Hepatic stellate cell (primary cell): Measurements from ENCODE around the gene SKAP1.

Experiments used
- DNase-seq: peaks from one replicate; pipeline ENCODE4 v3.0.0; 2011; ENCODE audit warnings: low spot score

The SKAP1 gene

DNA sequence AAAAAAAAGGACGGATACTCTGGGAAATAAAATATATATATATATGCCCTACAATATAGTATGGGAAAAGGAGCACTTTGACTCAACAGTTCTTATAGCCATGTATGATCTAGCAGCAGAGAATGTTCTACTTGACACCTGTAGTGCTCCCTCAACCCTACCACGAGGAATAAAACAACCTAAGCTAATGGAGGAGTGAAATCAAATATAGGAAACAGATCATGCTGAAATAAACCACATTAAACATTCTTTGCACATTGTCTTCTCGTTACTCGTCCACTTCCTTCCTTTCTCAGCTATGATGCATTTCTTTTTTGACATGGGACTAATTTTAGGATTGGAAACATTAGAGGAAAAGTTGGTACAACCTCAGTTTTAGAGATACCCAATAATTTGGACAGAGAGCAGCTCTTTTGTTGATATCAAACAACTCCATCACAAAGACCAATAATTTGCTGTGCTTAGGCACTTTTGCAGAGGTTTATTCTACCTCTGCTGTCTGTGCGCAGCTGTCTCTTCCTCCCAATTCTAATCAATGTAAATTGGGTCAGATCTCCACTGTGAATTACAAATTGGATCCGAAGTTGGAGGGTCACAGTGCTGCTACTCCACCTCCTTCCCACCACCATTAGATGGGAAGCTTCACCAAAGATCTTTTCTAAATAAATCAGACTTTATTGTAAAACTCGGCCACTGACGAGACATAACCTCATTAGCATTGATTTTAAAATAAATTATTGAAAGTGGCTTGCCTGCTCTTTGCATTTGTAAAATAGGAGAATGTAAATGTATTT is 256.6 kb downstream of the SKAP1 start:
- DNase-seq: no peak

DNA sequence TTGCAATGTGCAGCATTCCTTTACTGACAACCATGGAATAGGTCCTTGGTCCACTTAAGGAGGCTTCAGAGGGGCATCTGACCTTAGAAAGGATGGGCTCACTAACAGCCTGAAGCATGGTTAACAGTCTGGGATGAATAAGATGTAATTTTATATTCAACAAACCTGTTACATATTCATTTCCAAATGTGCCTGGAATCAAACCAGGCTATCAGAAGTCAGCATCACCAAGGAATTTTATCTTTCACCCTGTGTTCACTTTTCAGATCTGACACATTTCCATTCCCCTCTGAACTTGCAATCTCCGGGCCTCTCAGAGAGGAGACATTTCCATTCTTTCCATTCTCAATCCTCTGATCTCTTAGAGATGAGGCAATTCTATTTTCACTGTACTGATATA is 260.1 kb downstream of the SKAP1 start:
- no peak for DNase-seq

DNA sequence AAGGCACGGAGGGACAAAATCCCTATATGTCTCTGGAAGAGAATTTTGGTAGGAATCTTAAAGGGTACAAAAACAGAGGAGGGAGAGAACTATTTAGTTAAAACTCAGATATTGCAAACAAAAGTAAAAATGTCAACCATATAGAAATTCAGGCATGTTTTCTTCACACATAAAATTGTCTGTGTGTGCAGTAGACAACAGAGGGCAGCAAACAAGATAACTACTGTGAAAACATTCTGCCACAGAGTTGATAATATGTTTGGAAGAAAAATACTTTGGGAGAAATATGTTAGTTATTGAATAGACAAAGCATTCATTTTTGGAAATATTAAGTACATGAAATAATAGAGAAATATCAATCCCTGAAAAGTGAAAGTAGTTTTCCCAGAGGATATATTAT is 266.2 kb downstream of the SKAP1 start:
- no peak for DNase-seq

DNA sequence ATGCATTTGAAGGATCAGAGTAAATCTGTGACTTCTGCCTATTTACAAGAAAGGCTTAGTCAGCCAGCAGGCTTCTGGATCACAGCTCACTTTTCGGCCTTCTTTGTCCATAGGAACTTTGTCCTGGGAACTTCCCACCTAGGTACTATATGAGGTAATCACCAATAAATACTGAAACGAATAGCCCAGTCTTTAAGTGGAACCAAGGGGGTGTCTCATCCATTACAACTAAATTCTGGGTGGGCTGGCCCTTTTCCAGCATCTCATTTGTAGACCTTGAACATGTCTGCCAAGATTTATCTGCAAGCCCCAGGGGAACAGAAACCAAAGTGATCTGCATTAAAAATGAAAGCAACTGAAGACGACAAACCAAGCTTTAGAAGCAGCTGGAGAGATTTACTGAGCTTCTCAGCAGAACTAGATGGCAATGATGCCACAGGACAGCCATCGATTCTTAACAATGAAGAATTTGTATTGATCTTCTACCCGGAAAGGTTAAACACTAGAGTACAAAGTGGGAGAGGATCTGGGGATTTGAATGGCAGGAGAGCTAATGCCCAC is 267.0 kb downstream of the SKAP1 start:
- DNase-seq: no peak

DNA sequence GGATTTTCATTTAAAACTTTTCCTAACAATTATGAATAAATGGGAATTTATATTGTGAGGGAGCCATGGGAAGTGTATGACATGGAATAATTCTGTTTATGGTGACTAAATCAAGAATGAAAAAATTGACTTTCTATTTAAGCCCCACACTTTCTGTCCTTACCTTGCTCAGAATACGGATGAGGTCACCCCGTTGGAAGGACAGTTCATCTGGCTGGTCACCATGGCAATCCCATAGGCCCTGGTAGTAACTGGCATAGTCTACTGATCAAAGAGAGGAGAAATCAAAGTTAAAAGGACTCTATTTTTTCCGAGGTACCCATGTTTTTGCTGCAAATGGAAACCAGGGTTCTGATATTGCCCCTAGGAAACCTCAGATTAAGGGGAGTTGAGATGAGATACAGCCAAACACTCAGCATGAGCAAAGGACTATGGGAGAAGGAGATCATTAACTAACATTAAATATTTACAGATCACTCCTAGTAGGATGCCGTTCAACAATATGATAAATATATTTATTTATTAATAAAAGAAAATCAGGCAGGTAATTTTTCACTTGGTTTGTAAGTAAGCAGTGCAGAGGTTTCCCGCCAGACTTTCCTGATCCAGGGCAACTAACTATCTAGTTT is 267.6 kb downstream of the SKAP1 start:
- no peak for DNase-seq

DNA sequence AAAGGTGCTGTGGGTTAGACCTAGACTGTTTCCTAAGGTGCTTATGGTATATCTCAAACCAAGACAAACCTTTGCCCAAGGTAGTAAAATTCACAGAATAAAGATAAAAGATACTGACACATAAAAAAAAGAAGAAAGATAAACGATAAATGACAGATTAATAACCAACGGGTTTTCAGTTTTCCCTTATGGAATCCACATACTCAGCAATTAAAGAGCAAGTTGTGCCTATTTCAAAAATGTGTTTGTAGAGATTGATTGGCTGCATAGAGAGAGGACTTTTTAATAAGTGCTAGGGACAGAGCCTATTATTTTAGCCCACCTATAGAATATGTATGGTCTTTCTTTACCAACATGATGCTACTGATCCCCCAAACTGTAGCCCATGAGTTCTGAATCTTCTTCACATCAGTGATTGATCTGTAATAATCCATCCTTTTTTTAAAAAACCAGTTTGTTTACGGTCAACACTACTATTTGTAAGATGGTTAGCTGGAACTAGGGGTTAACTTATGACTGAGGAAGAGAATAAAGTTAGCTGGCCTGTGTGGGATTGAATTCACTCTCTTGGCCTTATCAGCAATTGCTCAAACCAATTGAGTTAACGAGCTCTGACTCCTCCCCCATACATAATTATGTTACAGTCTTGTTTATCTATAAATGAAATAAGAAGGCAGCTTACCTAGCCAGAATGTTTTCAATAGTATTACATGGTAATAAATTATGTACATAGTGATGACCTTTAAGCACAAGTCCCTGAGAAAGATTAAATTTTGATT is 268.7 kb downstream of the SKAP1 start:
- no peak for DNase-seq

DNA sequence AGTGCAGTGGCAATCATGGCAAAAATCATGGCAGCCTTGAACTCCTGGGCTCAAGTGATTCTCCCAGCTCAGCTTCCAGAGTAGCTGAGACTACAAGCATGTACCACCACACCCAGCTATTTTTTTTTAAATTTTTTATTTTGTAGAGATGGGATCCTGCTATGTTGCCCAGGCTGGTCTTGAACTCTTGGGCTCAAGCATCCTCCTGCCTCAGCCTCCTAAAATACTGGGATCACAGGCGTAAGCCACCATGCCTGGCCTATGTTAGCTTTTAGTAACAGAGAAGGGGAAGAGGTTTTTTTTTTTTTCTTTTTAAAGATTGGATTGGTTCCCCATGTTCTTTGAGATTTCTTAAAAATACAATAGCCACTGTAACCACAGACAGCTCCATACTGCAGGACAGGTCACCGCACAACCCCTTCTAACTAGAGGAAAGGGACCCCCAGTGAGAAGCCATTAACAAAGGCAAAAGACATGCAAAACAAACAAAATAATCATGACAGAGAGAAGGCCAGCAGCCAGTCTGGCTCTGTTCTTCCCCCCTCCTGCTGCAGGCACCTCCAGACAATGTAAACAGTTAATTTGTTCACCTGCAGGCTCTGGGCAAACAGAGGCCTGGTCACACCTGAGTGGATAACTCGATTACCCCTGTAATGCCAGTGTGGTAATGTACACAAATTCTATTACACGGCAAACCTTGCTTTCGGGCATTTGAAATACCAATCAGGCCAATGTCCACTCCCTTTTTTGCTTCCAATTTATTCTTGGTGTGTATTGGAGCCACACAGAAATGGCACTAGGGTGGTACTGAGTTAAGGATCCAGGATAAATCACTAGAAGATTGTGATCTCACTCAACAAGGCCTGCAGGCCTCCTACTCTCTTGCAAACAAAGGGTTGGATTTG is 269.6 kb downstream of the SKAP1 start:
- DNase-seq: no peak

DNA sequence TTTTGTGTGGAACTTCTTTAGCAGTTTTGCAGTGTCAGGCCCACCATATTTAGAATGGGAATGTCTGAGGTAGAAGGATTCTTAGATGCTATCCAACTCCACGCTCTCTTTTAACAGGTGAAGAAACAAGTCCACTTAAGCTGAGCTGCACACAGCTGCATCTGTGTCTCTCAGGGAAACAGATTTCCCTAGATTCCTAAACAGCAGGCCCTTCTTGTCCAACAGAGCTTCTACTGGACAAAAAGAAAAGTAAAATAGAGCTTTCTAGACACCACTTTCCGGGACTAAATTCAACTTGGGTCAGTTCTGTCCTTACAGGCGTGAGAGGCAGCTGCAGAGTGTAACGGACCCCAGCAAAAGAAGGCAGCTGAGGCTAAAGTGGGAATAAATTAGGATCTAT is 270.8 kb downstream of the SKAP1 start:
- no peak for DNase-seq

DNA sequence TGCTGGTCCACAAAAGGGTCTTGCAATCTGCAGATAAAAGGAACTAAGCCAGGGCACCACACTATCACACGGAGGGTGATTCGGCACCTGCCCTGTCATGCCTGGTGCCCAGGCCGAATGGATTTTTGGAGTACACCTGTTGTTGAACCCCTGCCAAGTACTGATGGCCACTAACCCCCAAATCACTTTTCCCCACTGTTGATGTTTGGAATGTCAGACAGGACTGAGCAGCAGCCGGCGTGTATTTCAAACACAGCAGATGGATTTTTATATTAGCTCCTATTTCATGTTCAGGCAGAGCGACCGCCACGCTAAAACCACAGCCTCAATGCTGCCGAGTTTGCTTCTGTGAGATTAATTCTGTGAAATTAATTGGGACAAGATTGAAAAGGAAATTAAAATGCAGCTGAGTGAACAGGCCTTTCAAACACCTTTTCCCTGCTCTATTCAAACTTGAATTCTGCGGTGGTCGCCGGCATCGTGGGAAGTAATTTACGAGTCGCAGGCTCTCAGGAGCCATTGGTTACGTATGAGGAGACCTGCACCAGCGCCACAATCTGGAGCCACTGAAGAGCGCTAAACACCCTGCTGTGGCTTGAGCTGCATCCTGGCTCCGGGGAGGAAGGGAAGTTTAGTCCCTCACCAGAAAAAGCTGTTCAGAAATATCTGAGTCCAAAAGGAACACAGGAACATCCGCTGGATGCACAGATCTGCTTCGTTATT is 274.0 kb downstream of the SKAP1 start:
- no peak for DNase-seq

DNA sequence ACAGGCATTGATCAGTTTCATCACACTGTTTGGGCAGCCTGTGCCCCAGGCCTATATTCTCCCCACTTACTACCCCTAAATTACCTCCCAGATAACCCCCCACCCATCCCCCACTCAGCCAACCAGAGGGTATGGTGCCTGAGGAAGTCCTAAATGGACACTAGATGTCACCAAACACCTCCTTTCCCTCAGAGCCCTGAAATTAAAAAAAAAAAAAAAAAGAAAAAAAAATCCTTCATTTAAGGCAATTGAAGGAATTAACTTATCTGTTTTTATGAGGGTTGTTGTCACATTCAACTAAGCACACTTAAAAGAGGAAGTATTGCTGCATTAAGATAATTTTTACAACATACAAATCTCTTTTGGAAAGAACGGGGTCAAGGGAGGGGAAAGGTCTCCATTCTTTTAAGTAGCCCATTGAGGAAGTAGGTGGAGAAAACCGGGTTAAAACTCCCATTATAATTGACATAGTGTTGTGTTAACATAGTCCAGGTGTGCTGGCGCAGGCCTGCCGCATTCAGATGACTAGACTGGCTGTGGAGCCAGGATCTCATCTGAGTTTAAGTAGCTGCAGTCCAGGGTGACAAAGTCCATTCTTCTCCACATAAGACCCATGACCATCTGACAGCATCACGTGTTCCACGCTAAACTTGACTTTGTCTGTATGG is 276.2 kb downstream of the SKAP1 start:
- DNase-seq: peak; percentile 26

DNA sequence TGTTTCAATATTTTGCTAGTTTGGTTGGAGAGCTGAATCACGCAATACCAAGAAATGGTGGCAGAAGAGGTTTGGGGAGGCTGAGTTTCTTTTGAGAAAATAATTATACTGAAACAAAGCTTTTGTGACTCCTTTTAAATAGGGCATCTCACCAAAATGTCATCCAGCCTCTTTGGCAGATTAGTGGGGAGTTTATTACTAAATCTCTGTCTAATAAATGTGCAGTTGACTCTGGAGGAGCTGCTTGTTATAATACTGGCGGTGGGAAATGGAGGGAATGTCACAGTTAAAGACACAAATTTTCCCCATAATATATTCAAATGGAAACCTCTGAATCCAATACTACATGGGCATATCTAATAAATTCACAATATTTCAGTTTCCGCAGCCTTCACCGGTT is 277.7 kb downstream of the SKAP1 start:
- DNase-seq: no peak

DNA sequence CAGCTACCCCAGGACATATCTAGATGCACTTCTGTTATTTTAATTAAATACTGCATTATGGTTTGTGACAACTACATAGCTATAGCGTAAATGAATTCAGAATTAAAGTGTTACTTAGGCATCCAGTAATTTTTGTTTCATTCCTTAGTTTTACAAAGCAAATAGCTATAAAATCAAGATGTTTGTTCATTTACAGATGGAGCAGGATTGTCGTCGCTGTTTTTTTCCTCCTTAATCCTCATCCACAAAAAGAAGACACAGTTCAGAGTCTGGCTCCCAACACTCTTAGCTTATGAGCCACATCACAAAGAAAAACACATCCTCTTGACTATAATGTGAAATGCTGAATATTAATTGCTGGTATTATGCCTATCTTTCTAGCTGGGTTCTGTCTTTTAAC is 278.8 kb downstream of the SKAP1 start:
- no peak for DNase-seq

DNA sequence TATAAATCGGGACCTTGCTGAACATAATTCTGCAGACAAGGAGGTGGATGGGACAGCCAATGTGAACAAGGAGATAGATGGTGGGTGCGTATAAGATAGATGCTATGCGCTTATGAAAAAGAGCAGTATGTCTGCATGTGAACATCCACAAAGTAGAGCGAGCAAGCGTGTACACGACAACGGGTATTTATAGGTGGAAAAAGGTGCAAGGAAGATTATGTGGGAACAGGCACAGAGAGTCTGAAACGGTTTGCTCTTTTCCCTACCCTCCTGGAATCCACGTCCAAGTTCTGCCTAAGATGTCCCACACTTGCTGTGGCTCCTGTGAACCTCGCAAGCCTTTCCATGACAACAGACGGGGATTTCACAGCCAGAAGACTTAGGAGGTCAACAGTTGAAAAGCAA is 279.4 kb downstream of the SKAP1 start:
- no peak for DNase-seq

DNA sequence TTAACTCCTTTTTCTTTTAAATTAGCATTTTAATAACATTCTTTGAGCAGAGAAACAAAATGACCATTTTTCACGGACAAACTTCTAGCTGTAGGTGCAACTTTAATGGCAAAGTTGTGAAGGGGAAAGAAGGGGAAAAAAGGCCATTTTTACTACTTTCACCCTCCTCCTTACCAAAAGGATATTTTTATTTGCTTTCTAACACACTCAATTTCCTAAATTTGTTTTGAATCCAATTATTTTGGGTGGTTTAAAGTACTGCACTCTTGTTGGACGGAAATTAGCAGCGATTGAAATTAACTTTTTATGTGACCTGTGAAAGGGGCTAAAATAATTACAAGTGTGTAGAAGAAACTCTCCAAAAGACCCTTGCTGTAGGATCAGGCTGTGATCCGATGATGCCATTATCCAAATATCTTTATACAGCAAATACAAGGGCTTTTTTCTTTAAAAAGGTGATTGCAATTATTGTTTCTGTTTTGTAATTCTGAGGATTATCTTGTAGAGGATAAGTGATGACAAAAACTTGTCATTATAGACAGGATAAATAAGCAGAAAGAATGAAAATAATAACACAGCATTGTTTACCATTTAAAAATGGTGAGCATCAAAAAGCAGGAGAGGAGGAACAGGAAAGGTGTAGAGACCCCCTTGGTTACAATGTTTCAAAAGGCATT is 280.1 kb downstream of the SKAP1 start:
- no peak for DNase-seq

DNA sequence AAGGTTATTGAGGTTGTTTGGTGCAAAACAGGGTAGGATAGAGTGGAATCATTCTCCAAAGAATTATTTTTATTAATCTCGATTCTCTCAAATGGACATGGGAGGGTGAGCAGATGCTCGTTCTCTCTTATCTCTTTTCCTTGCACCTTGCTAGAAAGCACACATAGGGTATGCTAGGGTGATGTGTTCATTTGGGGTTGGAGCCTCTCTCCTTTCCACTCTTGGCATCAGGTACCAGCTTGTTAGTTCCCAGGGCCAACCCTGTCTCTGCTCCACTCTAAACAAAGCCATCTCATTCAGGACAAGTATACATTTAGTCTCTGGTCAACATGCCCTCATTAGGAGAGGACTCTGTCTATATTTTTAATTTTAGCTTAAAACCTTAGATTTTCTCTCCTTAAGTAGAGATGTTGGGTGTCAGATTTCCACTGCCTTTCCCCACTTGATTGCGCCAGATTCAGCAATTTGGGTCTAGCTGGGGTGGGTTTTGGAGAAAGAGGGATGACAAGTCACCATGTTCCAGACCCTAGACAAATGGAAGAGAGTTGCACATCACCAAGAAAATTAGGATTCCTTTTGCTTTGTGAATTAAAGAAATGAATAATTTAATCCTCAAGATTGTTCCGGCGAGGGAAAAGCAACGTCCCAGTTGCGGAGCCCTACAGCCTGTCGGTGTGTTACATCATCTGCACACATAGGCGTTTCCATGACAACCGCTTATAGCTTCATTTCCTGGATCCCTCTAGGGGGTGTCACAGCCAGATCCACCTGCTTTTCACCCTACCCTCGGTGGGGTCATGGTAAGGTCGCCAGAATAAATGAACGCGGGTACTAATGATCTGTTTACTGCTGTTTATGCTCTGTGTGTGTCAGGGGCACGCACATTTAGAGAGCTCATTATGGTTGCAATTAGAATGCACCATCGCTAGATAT is 280.9 kb downstream of the SKAP1 start:
- no peak for DNase-seq

DNA sequence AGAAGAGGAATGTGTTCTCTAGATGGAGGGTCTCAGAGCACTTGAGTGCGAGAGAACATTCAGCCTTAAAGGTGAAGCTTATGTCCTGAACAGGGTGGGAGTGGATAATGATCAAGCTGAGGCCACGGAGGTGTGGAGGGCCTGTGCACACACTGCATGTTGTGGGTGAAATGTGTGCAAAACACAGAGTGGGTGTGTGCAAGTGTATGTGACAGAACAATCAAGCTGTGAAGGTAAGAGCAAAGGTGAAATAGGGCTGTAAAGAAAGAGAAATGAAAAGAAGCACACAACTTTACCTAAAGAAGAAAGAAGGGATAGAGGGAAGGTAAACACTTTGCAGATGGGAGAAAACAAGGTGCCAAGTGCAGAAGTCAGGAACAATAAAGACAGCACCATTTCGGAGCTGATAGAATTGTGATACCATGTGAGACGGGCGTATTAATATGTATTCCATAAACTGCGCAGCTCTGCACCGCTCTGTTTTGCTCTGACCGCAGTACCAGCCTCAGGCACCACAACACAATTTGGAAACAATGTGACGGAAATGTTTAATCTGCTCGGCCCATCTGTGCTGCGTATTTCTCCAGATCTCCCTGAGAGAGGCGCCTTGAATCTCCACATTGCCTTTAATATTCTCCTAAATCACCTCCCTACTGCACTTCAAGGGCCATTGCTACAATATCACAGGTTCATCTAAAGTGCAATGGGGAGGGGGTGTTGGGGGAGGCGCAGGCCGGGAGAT is 281.8 kb downstream of the SKAP1 start:
- no peak for DNase-seq

DNA sequence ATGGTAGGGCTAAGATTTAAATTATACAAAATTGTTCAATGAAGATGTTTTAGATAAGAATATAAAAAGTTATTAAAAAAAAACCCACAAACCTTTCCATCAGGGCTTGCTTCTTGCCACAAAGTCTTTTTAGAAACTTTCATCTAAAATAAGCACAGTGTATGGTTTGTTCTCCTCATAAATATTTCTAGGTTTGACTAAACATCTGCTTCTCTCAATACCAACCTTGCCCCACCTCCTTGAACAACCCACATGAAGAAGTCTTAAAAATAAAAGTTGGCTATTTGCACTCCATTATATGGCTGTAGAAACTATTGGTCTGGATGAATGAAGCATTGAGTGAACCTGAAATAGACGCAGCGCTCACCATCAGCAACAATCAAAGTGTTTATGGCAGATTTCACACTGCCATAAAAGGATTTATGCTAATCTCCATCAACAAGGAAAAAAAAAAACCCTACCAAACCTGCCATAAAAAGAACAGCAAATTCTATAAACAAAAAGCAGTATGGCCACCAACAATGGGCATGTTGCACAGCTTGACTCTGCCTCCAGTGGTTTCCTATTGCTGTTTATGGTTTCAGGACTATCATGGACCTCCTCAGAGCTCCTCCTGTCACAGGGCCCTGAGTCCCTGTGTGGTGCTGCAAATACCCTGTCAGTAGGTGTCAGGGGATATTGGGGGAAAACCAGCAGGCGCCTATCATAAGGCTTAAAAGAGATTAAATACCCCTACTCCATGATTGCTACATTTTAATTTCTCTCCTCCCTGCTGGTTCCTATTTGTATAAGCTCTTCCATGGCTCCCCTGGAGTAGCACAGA is 284.8 kb downstream of the SKAP1 start:
- DNase-seq: no peak
